ENCODE results near the gene SNX25.

DNA sequence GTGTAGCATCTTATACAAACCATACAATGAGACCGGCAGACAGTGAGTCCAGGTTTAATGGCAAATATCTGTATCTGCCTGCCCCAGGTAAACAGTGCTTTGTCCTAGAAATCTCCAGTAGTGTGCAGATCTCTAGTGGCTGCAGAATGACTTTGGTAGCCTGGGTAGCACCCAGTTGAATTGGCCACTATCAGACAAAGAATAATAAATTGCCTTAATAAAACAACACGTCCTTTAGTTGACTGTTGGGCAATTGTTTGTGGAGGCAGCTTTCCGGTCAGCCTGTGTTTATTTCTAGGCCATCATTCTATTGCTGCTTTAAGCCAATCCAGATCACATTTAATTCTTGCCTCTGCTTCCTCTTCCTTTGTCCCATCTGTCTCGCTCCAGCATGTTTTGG, 52.5 kb downstream of the SNX25 start:
- TF ChIP-seq, protein P1, sequence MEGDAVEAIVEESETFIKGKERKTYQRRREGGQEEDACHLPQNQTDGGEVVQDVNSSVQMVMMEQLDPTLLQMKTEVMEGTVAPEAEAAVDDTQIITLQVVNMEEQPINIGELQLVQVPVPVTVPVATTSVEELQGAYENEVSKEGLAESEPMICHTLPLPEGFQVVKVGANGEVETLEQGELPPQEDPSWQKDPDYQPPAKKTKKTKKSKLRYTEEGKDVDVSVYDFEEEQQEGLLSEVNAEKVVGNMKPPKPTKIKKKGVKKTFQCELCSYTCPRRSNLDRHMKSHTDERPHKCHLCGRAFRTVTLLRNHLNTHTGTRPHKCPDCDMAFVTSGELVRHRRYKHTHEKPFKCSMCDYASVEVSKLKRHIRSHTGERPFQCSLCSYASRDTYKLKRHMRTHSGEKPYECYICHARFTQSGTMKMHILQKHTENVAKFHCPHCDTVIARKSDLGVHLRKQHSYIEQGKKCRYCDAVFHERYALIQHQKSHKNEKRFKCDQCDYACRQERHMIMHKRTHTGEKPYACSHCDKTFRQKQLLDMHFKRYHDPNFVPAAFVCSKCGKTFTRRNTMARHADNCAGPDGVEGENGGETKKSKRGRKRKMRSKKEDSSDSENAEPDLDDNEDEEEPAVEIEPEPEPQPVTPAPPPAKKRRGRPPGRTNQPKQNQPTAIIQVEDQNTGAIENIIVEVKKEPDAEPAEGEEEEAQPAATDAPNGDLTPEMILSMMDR (IDR thresholded peaks at IDR 0.05) = no peak
- TF ChIP-seq POLR2A (IDR thresholded peaks at IDR 0.05) (no peak), POLR2AphosphoS5 (IDR thresholded peaks at IDR 0.05) (no peak)
